Uterus (tissue), 4 donors: ENCODE measurements around the gene TRIM44. TPM values are rescaled to one million over a fixed set of nuclear protein-coding genes. Genes with fewer than 3 reads are reported as not detected.

ENCODE experiments used
- DNase-seq, 2 donors: peaks; one replicate each; pipeline ENCODE4 v3.0.0-alpha.2; 2019 to 2020
- H3K27ac ChIP-seq, 2 donors: fragments of 200-600 bp; sonication (generic); 1 replicate in 1 of 2; 2 replicates in 1 of 2; pipeline ENCODE4 v1.5.1; 2016 to 2018
- H3K27me3 ChIP-seq, 2 donors: fragments of 200-600 bp; sonication (generic); one replicate each; pipeline ENCODE4 v1.5.1; 2018 to 2019; ENCODE audit warnings: control low read depth in 1 of 2
- H3K36me3 ChIP-seq, 2 donors: fragments of 200-600 bp; sonication (generic); one replicate each; pipeline ENCODE4 v1.5.1; 2019; ENCODE audit warnings: control low read depth in 1 of 2
- H3K4me1 ChIP-seq, 2 donors: fragments of 200-600 bp; sonication (generic); one replicate each; pipeline ENCODE4 v1.5.1; 2018 to 2019; ENCODE audit warnings: control low read depth in 1 of 2
- H3K4me3 ChIP-seq, 2 donors: fragments of 200-600 bp; sonication (generic); 1 replicate in 1 of 2; 2 replicates in 1 of 2; pipeline ENCODE4 v1.5.1; 2018 to 2019; ENCODE audit warnings: mild to moderate bottlenecking in 1 of 2
- H3K9me3 ChIP-seq, 2 donors: fragments of 200-600 bp; sonication (generic); one replicate each; pipeline ENCODE4 v1.5.1; 2019; ENCODE audit warnings: control low read depth in 1 of 2
- CTCF ChIP-seq, 4 experiments: fragments of 200-600 bp in 2 of 4; fragments of 450-650 bp in 2 of 4; sonication (generic) in 2 of 4; IDR thresholded peaks; one replicate each; pipeline ENCODE4 v1.5.1; 2016 to 2019; ENCODE audit warnings: antibody characterized with exemption in 4 of 4, mild to moderate bottlenecking in 2 of 4, moderate library complexity in 1 of 4
- POLR2A ChIP-seq, 2 donors: fragments of 450-650 bp; IDR thresholded peaks; one replicate each; pipeline ENCODE4 v1.6.1; 2016; ENCODE audit warnings: antibody characterized with exemption in 2 of 2, mild to moderate bottlenecking in 1 of 2, moderate library complexity in 1 of 2
- intact Hi-C: fragments of 100-400 bp; cut with DNase I; formaldehyde crosslinking; loops from one replicate; pipeline ENCODE4 v1.15.1; 2023; ENCODE audit warnings: low total_unique reads
- total RNA-seq, 4 donors: library from RNA; depleted of rRNA in 3 of 4; stranded (reverse); fragments of >200 nt in 3 of 4; gene quantifications; one replicate each; pipeline versions ENCODE4 v1.1.0 to v1.2.4, GENCODE V29; 2014 to 2023
- donor health status: DM: yes; HTN: yes; CAD: no.

Gene TRIM44
- total RNA-seq, 4 donors from 2014 or later, result 16.1 to 65.3 (median 40.4) TPM

GRCh38 chr11:35846874-35847273 lies 184.3 kb downstream of the TRIM44 start:
- no peaks in the 10 kb centered on the region for H3K4me1 ChIP-seq
- no peaks in the 10 kb centered on the region for H3K9me3 ChIP-seq
- TF ChIP-seq POLR2A (IDR thresholded peaks at IDR 0.05) (no peak), CTCF (IDR thresholded peaks at IDR 0.05) (no peak)
- no peak for DNase-seq
- intact Hi-C loops, result no loop called here
- no peaks in the 10 kb centered on the region for H3K36me3 ChIP-seq
- no peaks in the 10 kb centered on the region for H3K27me3 ChIP-seq
- H3K4me3 ChIP-seq, result no peak overlapping the region
- H3K27ac ChIP-seq, result no peak overlapping the region

- H3K36me3 ChIP-seq, result no peaks in the 10 kb centered on the region
- no peaks in the 10 kb centered on the region for H3K9me3 ChIP-seq
- no peak overlapping the region for H3K4me3 ChIP-seq
- DNase-seq, result no peak
- TF ChIP-seq CTCF (IDR thresholded peaks at IDR 0.05), result no peak
- no peak for TF ChIP-seq POLR2A (IDR thresholded peaks at IDR 0.05)
- no peaks in the 10 kb centered on the region for H3K4me1 ChIP-seq
- intact Hi-C loops, result no loop called here
- H3K27me3 ChIP-seq, result no peaks in the 10 kb centered on the region
- no peak overlapping the region for H3K27ac ChIP-seq
Observed at GRCh38 chr11:35847473-35847872, 184.9 kb downstream of the TRIM44 start.

- H3K4me1 ChIP-seq, result no peaks in the 10 kb centered on the region
- no peaks in the 10 kb centered on the region for H3K27me3 ChIP-seq
- no peaks in the 10 kb centered on the region for H3K9me3 ChIP-seq
- H3K36me3 ChIP-seq, result no peaks in the 10 kb centered on the region
- H3K4me3 ChIP-seq, result no peak overlapping the region
- TF ChIP-seq CTCF (IDR thresholded peaks at IDR 0.05) (no peak), POLR2A (IDR thresholded peaks at IDR 0.05) (no peak)
- intact Hi-C loops, result no loop called here
- no peak for DNase-seq
- H3K27ac ChIP-seq, result no peak overlapping the region
Observed at GRCh38 chr11:35848616-35849015, 186.0 kb downstream of the TRIM44 start.

GRCh38 chr11:35850191-35850590 lies 187.6 kb downstream of the TRIM44 start:
- no peak overlapping the region for H3K27ac ChIP-seq
- no peak for TF ChIP-seq POLR2A (IDR thresholded peaks at IDR 0.05)
- TF ChIP-seq CTCF (IDR thresholded peaks at IDR 0.05), result no peak
- no peaks in the 10 kb centered on the region for H3K9me3 ChIP-seq
- DNase-seq, result no peak
- H3K4me3 ChIP-seq, result no peak overlapping the region
- intact Hi-C loops, result no loop called here
- H3K36me3 ChIP-seq, result no peaks in the 10 kb centered on the region
- H3K27me3 ChIP-seq, result no peaks in the 10 kb centered on the region
- H3K4me1 ChIP-seq, result no peaks in the 10 kb centered on the region

GRCh38 chr11:35851342-35851741 lies 188.8 kb downstream of the TRIM44 start:
- no peaks in the 10 kb centered on the region for H3K36me3 ChIP-seq
- H3K9me3 ChIP-seq, result no peaks in the 10 kb centered on the region
- intact Hi-C loops, result no loop called here
- no peaks in the 10 kb centered on the region for H3K4me1 ChIP-seq
- TF ChIP-seq POLR2A (IDR thresholded peaks at IDR 0.05) (no peak), CTCF (IDR thresholded peaks at IDR 0.05) (no peak)
- no peak overlapping the region for H3K4me3 ChIP-seq
- no peak for DNase-seq
- H3K27me3 ChIP-seq, result no peaks in the 10 kb centered on the region
- H3K27ac ChIP-seq, result no peak overlapping the region
